HG02759 (cell line): ENCODE data around the gene PC.

Source experiments
- ATAC-seq: cut with Tn5 transposase; IDR thresholded peaks from one replicate; pipeline ENCODE4 v1.9.1; 2021; ENCODE audit warnings: mild to moderate bottlenecking, moderate library complexity; ENCODE audit not compliant: unreplicated experiment

Gene PC

GRCh38 chr11:66912911-66913310 lies 45.3 kb downstream of the PC start:
- ATAC-seq = no peak

- no peak for ATAC-seq
Observed at GRCh38 chr11:66912361-66912760, 45.8 kb downstream of the PC start.

GRCh38 chr11:66910669-66911068 lies 47.5 kb downstream of the PC start:
- no peak for ATAC-seq

- ATAC-seq = no peak
Observed at GRCh38 chr11:66910016-66910415, 48.2 kb downstream of the PC start.

- no peak for ATAC-seq
Observed at GRCh38 chr11:66909181-66909580, 49.0 kb downstream of the PC start.

- ATAC-seq = no peak
Observed at GRCh38 chr11:66907751-66908630, 50.2 kb downstream of the PC start.

GRCh38 chr11:66906061-66906733 lies 52.0 kb downstream of the PC start:
- no peak for ATAC-seq

GRCh38 chr11:66905631-66906030 lies 52.6 kb downstream of the PC start:
- no peak for ATAC-seq

- no peak for ATAC-seq
Observed at GRCh38 chr11:66904981-66905521, 53.1 kb downstream of the PC start.

- no peak for ATAC-seq
Observed at GRCh38 chr11:66904561-66904960, 53.6 kb downstream of the PC start.

GRCh38 chr11:66904055-66904454 lies 54.1 kb downstream of the PC start:
- ATAC-seq = no peak

GRCh38 chr11:66902486-66903177 lies 55.6 kb downstream of the PC start:
- no peak for ATAC-seq

- ATAC-seq = no peak
Observed at GRCh38 chr11:66901964-66902390, 56.2 kb downstream of the PC start.

- ATAC-seq = no peak
Observed at GRCh38 chr11:66894141-66894540, 64.0 kb downstream of the PC start.

GRCh38 chr11:66892911-66893310 lies 65.3 kb downstream of the PC start:
- ATAC-seq = no peak

- ATAC-seq = peak; percentile 87
Observed at GRCh38 chr11:66891851-66892660, 66.1 kb downstream of the PC start.

- no peak for ATAC-seq
Observed at GRCh38 chr11:66889960-66890359, 68.2 kb downstream of the PC start.

- ATAC-seq = no peak
Observed at GRCh38 chr11:66888282-66888681, 69.9 kb downstream of the PC start.

- no peak for ATAC-seq
Observed at GRCh38 chr11:66887526-66887925, 70.7 kb downstream of the PC start.

- no peak for ATAC-seq
Observed at GRCh38 chr11:66886671-66887221, 71.4 kb downstream of the PC start.
